GM12801 (cell line): ENCODE measurements around the gene ZNF556.

Experiments
- TF ChIP-seq, protein P1 (sequence below): IDR thresholded peaks from one replicate; pipeline ENCODE4 v1.5.1; 2011; ENCODE audit warnings: control low read depth; ENCODE audit not compliant: insufficient read length; ENCODE audit errors: extremely low read depth

ZNF556 gene

GRCh38 chr19:2867025-2867991, at the start of gene ZNF556:
Gene ZNF556 (plus strand): TSS chr19:2867335. CDS start chr19:2867422, 87 bp downstream.
- TF ChIP-seq, protein P1, sequence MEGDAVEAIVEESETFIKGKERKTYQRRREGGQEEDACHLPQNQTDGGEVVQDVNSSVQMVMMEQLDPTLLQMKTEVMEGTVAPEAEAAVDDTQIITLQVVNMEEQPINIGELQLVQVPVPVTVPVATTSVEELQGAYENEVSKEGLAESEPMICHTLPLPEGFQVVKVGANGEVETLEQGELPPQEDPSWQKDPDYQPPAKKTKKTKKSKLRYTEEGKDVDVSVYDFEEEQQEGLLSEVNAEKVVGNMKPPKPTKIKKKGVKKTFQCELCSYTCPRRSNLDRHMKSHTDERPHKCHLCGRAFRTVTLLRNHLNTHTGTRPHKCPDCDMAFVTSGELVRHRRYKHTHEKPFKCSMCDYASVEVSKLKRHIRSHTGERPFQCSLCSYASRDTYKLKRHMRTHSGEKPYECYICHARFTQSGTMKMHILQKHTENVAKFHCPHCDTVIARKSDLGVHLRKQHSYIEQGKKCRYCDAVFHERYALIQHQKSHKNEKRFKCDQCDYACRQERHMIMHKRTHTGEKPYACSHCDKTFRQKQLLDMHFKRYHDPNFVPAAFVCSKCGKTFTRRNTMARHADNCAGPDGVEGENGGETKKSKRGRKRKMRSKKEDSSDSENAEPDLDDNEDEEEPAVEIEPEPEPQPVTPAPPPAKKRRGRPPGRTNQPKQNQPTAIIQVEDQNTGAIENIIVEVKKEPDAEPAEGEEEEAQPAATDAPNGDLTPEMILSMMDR = no peak

- TF ChIP-seq, protein P1 = peak; percentile 13
Observed at GRCh38 chr19:2819540-2820111, 47.5 kb upstream of the ZNF556 start, which contains the start of gene ZNF554. Gene ZNF554 (plus strand): TSS chr19:2819868. CDS start chr19:2820072, 204 bp downstream.

GRCh38 chr19:2820112-2820702, 46.9 kb upstream of the ZNF556 start:
- TF ChIP-seq, protein P1 = no peak

DNA sequence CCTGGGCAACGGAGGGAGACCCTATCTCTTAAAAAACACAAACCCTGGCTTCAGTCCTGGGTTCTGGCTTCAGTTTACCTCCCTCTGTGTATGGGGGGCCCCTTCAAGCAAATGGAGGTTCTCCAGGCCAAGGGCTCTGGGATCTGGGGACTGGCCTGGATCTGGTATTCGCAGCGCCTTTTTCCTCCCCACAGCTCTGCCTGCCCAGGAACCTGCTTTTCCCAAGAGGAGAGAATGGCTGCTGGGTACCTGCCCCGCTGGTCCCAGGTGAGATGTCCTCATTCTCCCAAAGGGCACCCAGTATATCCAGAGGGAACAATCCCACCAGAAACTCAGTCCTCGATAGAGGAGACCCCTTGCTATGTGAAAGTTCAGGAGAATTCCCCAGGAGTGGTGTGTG, 44.3 kb upstream of the ZNF556 start:
- TF ChIP-seq, protein P1 = no peak

- TF ChIP-seq, protein P1 = no peak
Observed at GRCh38 chr19:2823646-2824045, 43.5 kb upstream of the ZNF556 start.

DNA sequence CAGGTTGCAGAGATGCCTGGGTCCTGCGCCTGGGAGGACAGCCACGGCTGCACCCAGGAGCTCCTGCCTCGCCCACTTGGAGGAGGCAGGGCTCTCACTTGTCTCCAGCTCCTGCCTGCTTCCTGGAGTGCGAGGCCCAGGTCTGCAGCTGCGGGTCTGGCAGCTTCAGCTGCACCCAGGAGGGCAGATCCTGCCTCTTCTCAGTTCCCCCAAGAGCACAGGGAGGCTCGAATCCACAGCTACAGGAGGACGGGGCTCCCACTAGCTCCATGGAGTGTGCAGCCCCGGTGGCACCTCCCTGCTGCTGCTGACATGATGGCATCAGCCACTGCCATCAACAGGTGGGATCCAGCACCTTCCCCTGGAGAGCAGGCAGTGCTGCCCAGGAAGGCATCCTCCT, 43.0 kb upstream of the ZNF556 start:
- TF ChIP-seq, protein P1 = no peak

GRCh38 chr19:2827022-2827421, 40.1 kb upstream of the ZNF556 start:
- TF ChIP-seq, protein P1 = no peak
